ENCODE results near the gene STAG1. TPM values are rescaled to one million over a fixed set of nuclear protein-coding genes. Genes with fewer than 3 reads are reported as not detected.

The STAG1 gene
- total and polyA plus RNA-seq, 4 donors, result 4.6 to 28.0 (median 16.6) TPM

DNA sequence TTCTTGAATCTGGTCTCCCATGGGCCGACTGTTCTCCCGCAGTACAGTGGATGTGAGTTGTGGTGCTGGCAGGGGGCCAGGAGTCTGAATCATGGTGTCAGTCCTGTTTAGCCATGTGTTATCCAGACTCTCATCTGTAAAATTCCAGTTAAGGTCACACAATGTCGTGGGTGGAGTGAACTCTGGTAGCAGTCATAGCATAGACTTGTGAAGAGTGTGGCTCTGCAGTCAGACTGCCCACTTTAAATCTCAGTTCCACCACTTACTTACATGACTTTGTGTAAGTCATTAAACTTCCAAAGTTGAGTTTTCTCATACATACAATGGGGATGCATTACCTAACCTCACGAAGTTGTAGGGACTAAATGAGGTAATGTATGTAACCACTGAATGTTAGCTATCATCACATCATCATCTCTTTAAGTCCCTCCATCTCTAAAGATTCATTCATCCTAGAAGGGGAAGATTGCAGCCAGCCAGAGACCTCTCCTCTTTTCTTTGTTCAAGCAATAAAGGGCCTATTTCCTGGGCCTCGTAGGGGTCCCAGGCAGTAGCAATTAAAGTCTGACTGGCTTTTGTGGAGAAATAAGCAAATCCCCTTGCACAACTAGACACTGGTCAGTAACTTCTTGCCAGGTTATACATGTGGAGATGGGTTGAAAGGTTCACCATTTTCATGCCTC, 408.2 kb downstream of the STAG1 start:
- TF ChIP-seq HNF4A (conservative IDR thresholded peaks at IDR 0.05) (no peak), RXRA (IDR thresholded peaks at IDR 0.05) (peak in 1 of 2 donors; percentile 20)
- H3K9me3 ChIP-seq (ENCODE audit: control insufficient read depth in 4 of 4, low read length in 3 of 4), result no peaks in the 10 kb centered on the region
- H3K4me3 ChIP-seq (ENCODE audit: low read depth in 1 of 3, low read length in 3 of 3), result no peak overlapping the region
- DNase-seq (ENCODE audit: low spot score), result peak; percentile 41
- H3K27ac ChIP-seq (ENCODE audit: low read depth in 1 of 2, low read length in 2 of 2), result no peak overlapping the region
- H3K4me1 ChIP-seq (ENCODE audit: control insufficient read depth in 4 of 4, insufficient read depth in 4 of 4, low read length in 3 of 4), result no peaks in the 10 kb centered on the region
- 70% methylated on average over 5 of the region's 5 CpGs for WGBS
- no peak overlapping the region for H3K9ac ChIP-seq (ENCODE audit: low read depth in 1 of 2, low read length in 2 of 2)
- H3K27me3 ChIP-seq (ENCODE audit: control insufficient read depth in 4 of 4, insufficient read depth in 4 of 4, low read length in 3 of 4), result no peaks in the 10 kb centered on the region
- H3K36me3 ChIP-seq (ENCODE audit: control insufficient read depth in 4 of 4, insufficient read depth in 3 of 4, low read depth in 1 of 4, low read length in 3 of 4), result peaks cover 2 to 7% (median 3%) of the 10 kb centered on the region in 4 donors

DNA sequence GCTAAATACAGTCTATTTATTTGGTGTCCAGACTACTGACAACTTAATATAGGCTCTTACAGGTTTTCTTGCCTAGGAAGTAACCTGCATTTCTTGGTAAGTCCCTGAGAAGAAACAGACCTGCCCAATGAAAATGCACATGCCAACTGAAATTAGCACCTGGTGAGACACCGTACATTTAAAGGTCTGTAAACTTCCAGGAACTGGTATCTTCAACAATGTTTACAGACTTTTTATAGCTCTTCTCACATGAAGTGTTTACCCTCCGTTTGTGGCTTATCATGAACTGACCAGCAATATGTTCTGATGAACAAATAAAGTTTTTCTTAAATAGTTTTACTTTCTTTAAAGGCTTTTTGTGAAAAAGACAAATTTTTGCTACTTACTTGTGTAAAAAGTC, 408.7 kb downstream of the STAG1 start:
- Histone ChIP-seq H3K36me3 (ENCODE audit: control insufficient read depth in 4 of 4, insufficient read depth in 3 of 4, low read depth in 1 of 4, low read length in 3 of 4) (peaks cover under 1 to 7% (median 4%) of the 10 kb centered on the region in 4 donors), H3K9ac (ENCODE audit: low read depth in 1 of 2, low read length in 2 of 2) (no peak overlapping the region), H3K4me1 (ENCODE audit: control insufficient read depth in 4 of 4, insufficient read depth in 4 of 4, low read length in 3 of 4) (no peaks in the 10 kb centered on the region), H3K4me3 (ENCODE audit: low read depth in 1 of 3, low read length in 3 of 3) (no peak overlapping the region), H3K9me3 (ENCODE audit: control insufficient read depth in 4 of 4, low read length in 3 of 4) (no peaks in the 10 kb centered on the region), H3K27ac (ENCODE audit: low read depth in 1 of 2, low read length in 2 of 2) (no peak overlapping the region), H3K27me3 (ENCODE audit: control insufficient read depth in 4 of 4, insufficient read depth in 4 of 4, low read length in 3 of 4) (no peaks in the 10 kb centered on the region)
- TF ChIP-seq ZBTB33 (IDR thresholded peaks at IDR 0.05) (no peak), HNF4A (conservative IDR thresholded peaks at IDR 0.05) (no peak), TAF1 (conservative IDR thresholded peaks at IDR 0.05) (no peak), GABPA (IDR thresholded peaks at IDR 0.05 in 1 of 2, conservative IDR thresholded peaks at IDR 0.05 in 1 of 2) (no peak), JUND (IDR thresholded peaks at IDR 0.05) (no peak), FOXA2 (IDR thresholded peaks at IDR 0.05) (no peak), SP1 (IDR thresholded peaks at IDR 0.05) (no peak), RXRA (IDR thresholded peaks at IDR 0.05) (no peak), RAD21 (IDR thresholded peaks at IDR 0.05) (no peak), EGR1 (IDR thresholded peaks at IDR 0.05; ENCODE audit: low read depth in 2 of 2) (no peak)
- TF ChIP-seq, protein P1, sequence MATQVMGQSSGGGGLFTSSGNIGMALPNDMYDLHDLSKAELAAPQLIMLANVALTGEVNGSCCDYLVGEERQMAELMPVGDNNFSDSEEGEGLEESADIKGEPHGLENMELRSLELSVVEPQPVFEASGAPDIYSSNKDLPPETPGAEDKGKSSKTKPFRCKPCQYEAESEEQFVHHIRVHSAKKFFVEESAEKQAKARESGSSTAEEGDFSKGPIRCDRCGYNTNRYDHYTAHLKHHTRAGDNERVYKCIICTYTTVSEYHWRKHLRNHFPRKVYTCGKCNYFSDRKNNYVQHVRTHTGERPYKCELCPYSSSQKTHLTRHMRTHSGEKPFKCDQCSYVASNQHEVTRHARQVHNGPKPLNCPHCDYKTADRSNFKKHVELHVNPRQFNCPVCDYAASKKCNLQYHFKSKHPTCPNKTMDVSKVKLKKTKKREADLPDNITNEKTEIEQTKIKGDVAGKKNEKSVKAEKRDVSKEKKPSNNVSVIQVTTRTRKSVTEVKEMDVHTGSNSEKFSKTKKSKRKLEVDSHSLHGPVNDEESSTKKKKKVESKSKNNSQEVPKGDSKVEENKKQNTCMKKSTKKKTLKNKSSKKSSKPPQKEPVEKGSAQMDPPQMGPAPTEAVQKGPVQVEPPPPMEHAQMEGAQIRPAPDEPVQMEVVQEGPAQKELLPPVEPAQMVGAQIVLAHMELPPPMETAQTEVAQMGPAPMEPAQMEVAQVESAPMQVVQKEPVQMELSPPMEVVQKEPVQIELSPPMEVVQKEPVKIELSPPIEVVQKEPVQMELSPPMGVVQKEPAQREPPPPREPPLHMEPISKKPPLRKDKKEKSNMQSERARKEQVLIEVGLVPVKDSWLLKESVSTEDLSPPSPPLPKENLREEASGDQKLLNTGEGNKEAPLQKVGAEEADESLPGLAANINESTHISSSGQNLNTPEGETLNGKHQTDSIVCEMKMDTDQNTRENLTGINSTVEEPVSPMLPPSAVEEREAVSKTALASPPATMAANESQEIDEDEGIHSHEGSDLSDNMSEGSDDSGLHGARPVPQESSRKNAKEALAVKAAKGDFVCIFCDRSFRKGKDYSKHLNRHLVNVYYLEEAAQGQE (IDR thresholded peaks at IDR 0.05), result no peak
- TF ChIP-seq, protein P2, sequence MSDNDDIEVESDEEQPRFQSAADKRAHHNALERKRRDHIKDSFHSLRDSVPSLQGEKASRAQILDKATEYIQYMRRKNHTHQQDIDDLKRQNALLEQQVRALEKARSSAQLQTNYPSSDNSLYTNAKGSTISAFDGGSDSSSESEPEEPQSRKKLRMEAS (IDR thresholded peaks at IDR 0.05), result no peak
- TF ChIP-seq, protein P3, sequence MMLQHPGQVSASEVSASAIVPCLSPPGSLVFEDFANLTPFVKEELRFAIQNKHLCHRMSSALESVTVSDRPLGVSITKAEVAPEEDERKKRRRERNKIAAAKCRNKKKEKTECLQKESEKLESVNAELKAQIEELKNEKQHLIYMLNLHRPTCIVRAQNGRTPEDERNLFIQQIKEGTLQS (IDR thresholded peaks at IDR 0.05), result no peak
- 57% methylated on average over 2 of the region's 2 CpGs for WGBS
- no peak for DNase-seq (ENCODE audit: low spot score)
